HT-29 (cell line): ENCODE data around the gene PUM1. TPM values are rescaled to one million over a fixed set of nuclear protein-coding genes. Genes with fewer than 3 reads are reported as not detected.

Experiments used
- DNase-seq: peaks from one replicate; pipeline ENCODE4 v3.0.0-alpha.2; 2015; ENCODE audit warnings: low spot score
- total RNA-seq: library from RNA; depleted of rRNA; stranded (reverse); fragments of >200 nt; shearing (Covaris generic); gene quantifications from 2 replicates; pipeline ENCODE4 v1.2.3, GENCODE V29; 2014

Gene PUM1
- total RNA-seq, 1 experiment from 2014 or later, result 59.0 TPM

DNA sequence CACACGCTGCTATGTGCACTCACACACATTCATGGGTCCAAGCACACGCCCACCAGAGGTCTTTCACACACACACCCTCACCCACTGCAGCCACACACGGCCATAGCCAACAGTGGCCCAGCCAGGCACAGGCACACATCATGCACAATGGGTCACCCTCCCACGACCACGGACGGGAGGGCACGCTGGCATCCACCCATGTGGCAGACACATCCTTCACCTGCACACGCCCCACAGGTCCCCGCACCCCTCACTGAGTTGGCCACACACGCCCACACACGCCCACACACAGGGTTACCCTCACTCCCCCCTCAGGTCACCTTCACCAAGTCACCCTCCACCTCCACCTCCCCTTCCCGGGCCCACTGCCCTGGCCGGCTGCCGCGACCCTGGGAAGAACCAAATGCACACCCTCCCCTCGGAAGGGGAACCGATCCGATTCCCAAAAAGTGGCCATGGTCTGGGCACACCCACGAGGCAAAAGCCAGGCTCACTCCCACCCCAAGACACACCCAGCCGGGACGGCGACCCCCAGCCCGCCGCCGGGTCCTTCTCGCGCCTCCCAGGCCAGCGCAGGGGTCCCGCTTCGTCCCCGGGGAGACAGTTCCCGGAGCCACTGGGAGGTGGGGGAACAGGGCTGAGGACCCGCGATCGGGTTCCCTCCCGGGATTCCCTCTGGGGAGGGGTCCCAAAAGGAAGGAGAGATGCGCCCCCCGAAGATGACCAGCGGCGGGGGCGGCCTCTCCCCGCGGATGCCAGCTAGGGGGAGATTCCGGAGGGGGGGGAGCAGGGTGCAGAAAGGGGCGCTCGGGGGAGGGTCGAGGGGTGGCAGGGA lies 157.8 kb downstream of the PUM1 start:
- DNase-seq, result no peak

DNA sequence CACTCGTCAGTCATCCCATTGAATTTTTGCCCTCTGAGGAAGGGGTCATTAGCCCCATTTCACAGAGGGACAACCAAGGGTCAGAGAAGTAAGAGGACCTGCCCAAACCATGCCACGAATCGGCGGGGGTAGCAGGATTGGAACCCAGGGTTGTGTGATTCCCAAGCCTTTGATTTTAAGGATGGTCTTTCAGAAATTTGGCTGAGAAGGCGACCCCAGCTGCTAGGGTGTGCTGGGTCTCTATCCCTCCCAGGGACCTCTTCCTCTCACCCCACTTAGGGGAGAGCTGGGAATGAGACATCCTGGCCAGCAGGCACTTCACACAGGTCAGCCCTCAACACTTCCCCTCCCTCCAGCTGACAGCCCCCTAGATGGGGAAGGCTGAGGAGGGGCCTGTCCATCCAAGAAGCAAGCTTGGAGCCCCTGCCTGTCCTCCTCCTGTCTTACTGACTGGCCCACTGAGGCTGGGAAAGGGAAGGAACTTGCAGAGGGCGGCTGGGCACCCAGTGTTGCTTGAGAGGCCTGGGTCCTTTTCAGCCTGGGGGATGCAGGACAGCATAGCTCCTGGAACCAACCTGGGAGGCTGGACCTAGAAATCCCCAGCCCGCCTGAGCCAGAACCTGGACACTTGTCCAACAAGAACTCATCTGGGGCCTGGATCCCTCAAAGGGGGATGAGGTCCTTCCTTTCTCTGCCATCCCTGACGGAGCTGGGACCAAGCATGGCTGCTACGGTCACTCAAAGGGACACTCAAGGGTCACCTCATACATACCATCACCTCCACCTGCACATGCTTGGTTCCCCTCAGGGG lies 158.7 kb downstream of the PUM1 start:
- DNase-seq, result no peak

DNA sequence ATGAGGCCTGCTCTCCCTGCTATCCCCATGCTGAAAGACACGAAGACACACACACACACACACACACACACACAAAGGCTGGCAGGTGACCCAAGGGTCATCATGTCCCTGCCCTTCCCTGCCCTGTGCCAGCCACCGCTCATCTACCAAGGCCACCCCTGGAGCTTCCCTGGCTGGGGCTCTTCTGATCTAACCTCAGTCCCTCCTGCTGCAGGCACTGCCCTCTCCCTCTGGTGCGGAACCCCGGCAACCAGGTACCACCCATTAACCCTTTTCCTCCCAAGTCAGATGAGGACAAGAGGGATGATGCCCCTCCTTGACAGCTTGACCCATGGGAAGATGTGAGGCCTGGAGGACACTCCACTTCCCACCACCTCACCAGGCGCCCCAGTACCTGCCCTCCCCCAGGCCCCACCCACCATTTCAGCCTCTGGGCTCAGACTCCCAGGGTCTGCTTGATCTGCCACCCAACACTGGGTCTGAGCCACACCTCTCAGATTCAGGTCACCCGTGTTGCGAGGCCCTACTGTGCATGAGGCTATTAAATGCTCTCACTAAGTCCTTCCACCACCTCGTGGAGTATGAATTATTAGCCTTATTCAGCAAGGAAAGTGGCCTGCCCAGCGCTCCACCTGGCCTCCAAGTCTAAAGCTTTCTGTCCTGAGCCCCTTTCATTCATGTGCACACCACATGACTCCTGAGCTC lies 159.4 kb downstream of the PUM1 start:
- no peak for DNase-seq

DNA sequence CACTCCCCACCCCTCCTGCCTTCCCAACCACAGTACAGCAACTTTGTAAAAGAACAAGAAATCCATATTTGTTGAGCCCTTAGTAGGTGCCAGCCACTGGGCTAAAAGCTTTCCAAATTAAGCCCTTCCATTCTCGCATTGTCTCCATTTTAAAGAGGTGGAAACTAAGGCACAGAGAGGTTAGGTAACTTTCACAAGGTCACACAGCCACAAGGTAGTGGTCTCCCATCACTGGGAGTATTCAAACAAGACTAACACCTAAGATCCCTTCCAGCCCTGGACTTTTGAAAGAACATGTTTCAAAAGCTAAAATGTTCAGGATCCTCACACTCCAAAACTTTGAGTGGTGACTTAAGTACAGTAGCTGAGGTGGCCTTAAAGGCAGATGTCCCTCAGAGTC lies 160.1 kb downstream of the PUM1 start:
- DNase-seq, result no peak

DNA sequence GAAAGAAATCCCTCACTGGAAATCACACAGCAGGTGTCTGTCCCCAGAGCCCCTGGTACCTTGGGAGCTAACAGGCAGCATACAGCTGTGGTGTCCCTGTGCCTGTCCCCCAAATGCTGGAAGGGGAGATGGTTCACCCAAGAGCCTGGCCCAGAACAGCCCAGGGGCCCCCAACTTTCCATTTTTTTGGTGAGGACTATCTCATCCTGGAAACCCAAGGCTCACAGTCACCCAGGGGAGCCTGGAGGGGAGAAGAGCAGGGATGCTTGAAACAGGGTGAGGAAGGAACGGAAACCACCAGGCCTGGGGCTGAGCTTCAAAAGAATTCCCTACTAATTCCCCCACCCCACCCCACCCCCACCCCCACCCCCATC lies 160.6 kb downstream of the PUM1 start:
- DNase-seq, result no peak

DNA sequence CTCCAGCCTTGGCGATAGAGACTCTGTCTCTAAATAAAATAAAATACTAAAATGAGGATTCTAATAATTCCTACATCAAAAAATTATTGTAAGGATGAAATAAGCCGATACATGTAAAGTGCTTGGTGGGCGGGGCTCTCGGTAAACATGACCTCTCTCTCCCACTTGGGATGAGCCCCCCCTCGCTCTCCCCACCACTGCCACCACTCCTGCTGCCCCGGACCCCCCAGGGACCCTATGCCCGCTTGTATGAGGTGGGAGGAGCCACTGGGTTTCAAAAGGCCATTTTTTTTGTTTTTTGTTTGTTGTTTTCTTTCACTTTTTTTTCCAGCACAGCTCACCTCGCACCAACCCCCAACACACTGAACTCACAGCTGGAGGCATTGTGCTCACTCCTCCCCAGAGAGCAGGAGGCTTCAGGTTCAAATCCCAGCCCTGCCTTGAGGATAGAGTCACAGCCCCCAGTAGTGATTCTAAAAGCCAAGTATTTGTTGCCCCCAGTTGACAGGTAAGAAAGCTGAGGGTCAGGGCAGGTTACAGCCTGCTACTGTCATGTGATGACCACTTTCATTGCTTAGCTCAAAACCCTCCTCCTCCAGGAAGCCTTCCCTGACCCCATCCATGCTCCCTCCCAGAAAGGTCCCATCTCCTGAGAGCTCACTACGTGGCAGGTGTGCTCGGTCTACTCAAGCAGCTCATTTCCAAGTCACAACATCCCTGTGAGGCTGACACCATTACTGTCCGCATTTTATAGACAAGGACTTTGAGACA lies 161.1 kb downstream of the PUM1 start:
- no peak for DNase-seq

DNA sequence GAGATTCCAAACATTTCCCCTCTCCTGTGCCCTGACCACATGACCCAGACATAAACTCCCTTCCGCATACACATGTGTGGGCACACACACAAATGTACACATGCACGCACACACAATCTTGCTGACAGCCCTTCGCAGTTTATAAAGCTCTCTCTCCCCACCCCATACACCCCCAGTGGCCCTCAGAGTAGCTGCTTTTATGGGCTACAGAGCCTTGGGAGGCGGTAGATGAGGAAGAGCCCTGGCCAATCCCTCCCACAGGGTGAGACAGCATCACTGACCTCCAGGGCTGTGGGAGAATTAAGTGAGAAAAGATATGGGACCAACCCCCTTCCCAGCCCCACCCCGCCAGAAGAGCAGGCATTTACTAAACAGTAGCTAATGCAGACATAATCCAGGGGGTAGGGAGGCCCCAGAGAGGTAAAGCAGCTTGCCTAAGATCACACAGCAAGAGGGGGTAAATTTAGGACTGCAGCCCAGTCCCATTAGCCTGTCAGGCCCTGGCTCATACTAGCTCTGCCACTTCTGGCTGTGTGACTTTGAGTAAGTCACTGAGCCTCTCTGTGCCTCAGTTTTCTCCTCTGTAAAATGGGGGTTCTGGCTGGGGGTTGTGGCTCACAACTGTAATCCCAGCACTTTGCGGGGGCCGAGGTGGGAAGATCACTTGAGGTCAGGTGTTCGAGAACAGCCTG lies 162.0 kb downstream of the PUM1 start:
- DNase-seq, result no peak

DNA sequence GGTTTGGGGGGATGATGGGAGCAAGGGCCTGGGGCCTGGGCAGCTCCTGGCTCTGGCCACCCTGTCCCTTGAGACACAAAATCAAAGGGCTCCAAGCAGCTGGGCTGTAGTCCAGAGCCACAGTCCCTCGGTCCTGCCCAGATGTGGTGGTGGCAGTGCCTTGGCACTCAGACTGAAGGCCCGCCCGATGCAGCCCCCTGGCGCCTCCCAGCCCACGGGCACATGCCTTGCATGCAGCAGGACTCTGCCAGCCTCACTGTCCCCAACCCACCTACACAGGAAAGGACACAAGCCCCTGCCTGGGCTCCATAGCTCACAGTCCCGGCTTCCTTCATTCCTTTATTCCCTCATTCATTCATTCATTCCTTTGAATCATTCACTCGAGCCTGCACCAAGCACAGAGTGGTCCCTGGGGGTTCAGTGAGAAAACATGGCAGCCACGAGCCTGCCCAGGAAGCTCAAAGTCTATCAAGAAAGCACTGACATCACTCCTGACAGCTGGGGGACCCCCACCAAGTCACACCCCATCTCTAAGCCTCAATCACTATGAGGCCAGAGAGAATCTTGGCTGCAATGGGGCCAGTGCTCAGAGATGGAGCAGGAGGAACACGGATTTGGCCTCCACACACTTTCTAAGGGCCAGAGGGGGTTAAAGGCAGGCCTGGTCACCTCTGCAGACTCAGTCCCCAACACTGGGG lies 162.8 kb downstream of the PUM1 start:
- DNase-seq, result no peak

DNA sequence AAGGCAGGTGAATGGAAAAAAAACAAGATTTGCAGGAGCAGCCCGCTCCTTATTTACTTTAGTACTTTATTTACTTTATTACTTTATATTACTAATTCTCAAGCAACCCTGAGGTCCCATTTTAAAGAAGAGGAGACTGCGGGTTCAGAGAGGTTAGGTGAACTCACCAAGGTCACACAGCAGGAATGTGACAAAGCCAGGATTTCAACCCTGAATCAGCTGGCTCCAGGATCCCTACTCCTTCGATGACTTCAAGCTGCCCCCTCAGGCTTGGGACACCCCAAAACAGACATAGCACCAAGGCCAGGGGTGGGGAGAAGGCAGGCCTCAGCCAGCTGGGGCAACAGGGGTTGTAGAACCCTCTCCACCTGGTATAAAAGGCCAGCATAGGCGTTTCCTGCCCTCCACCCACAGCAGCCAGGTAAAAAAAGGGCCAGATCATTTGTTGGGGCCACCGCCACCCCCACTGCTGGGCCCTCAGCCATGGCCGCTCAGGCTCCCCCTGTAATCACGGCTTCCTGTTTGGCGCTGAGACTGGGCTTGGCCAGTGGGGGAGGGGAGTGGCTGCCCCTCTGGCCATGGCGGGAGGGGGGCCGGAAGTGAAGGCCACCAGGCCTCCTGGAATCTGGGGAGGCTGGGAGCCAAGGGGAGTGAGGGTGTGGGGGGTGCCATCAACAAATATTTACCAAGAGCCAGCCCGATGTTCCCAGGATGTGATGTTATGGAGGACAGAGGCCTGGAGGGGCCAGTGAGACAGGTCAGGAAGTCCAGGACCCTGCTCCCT lies 163.5 kb downstream of the PUM1 start:
- DNase-seq, result no peak

DNA sequence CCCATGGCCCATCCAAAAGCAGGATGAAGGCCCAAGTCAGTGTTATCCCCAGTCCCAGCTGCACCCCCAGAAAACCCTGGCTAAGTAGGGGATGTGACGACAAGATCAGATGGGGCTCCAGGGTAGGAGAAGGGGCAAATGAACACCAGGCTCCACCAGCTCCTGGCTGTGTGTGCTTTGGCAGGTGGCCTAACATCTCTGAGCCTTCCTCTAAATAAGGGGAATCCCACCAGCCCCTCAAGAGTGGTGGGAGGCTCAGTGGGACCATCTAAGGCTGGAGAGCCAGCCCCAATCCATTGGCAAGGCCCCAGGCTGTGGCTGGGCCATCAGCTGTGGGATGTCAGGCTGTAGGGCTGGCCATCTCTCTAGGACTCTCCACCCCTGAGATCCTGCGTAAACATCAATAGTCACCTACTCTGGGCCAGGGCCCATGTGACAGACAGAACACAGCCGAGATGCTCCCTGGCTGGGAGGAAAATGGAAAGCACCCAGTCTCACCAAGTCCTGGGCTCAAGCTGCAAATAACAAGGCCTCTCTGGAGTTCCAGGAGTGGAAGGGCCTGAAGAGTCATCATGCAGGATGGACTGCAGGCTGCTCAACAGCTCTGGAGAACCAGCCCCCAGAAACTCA lies 164.5 kb downstream of the PUM1 start:
- no peak for DNase-seq

DNA sequence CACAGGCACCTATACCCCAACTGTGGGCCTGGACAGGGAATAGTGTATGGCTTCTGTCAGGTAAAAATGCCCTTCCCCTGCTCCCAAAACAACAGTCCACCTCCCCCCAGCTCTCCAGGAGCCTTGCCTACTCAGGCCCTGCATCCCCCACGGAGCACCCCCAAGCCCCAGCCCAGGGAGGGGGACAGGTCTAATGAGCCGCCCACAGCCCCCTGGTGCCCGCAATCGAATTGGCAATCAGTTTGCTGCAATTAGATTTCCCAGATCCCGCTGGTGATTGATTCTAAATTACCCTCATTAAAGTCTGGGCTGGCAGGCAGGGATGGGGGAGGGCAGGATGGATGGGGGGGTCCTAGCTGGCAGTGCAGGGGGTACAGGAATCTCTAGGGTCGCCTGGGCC lies 165.0 kb downstream of the PUM1 start:
- DNase-seq, result no peak

DNA sequence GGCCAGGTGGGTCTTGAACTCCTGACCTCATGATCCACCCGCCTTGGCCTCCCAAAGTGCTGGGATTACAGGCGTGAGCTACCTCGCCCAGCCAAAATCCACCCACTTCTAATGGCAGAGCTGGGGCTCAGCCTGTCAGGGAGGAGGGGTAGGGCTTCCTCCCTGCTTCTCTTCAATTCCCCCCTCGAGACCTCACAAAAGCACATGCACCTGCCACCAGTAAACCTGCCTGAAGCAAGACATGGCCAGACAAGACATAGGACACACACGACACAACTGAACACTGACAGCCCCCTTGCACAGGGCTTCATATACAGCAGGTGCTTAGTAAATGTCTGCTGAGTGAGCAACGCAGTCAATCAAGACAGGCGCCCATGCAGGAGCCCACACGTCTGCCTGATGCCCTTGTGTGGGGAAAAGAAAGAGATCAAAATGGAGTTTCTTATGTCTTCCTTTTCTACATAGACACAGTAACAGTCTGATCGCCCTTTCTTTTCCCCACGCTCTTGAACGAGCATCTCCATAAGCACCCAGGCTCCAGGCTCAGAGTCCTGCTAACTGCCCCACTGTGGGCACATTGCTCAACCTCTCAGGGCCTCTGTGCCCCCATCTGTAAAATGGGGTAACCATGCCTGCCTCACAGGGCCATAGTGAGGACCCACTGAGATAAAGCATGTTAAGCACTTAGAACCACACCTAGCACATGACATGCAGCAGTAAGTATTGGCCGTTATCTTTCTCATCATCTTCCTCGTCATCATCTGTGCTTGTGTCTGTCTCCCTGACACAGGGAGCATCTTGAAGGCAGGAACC lies 165.7 kb downstream of the PUM1 start:
- DNase-seq, result no peak

DNA sequence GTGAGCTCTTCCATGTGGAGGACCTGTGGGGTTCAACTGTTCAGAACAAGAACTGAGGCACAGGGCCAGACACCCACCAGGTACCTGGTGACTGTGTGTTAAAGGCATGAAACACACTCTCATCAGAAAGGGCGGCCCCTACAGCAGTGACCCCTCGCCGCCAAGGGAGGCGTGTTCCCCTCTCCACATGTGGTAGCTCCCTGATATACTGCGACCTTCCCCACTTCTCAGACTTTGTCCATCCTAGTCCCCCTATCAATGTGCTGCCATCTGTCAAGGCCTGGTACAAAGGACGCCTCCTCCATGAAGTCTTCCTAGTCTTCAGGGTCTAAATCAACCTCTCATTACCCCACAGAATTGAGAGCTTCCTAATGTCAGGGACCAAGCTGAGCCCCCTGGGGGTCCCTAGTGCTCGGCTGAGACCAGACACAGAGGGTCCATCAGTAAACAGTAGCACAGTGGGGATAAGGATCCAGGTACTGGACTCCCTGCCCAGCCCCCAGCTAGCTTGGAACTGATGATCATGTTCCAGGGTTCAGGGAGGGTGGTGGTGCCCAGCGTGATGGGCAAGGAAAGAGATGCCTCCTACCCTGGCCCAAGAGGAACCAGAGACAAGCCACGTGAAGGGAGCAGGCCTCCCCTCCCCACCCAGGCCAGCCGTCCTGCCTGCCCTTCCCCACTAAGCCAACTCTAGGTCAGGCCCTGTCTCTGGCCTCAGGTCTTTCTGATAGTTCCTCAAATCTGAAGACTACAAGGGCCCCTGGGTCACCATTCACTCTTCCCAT lies 167.3 kb downstream of the PUM1 start:
- DNase-seq, result no peak

DNA sequence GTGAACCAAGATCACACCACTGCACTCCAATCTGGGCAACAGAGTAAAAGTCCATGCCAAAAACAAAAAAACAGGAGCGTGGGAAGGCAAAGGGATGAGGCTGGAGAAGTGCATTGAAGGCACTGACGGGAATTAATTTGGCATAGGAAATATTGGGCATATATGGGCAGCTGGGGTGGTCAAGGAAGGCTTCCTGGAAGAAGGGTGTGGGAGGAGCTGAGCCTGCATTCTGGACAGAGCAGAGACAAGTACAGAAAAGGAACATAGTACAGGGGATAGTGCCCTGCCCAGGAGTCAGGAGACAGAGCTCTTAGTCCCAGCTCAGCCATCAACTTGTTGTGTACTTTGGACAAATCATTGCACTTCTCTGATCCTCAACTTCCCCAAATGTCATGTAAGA lies 168.6 kb downstream of the PUM1 start:
- DNase-seq, result no peak

DNA sequence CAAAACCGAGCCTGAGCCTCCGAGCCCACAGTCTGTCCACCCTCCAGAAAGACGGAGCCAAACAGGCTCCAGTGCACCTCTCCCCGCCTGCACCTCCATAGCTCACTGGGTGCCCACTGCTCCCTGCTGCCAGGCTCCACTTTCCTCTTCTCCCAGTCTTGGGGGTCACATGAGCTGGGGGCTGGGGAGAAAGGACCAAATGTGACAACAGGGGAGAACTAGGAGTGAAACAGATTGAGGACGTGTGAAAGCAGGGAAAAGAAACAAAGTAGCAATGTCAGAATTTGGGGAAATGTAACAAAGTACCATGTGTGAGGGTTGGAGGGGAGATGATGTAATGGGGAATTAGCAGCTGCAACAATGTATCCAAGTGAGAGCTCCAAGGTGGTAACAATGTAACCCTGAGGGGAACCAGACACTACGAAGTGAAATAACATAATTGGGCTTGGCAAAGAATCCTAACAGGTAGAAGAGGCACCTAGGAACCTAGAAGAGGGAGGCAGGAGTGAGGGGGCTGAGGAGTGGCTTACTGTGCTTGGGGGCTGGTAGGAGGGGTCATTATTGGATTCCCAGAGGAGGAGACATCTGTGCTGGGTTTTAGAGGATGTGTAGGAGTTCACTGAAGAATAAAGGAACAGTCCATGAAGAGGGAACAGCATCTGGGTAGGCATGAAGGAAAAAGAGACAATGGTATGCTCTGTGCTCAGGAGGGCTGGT lies 169.4 kb downstream of the PUM1 start:
- DNase-seq, result no peak

DNA sequence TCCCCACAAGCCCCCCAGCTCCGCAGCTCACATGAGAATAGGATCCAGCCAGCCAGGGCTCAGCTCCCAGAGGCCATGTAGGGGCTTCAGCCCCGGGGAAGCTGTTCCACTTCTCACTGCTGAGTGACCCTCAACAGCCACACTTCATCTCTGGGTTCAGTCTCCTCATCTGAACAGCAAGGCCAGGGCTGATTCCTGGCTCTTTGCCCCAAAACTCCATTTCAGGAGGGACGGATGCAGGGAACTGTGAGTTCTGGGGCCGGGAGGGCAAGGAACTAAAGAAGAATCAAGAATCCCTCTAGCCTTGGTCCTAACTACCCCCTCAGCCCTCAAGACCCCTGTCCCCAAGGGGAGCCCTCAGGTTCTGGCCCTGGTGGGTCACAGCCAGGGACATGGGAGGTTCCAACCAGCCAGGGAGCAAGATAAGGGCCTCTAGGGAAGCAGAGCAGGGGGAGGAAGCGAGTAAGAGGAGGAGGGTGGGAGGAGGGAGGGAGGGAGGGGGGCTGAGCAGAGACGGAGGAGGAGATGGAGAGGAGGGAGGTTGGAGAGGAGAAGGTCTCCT lies 170.1 kb downstream of the PUM1 start:
- DNase-seq, result no peak
